Activated CD8-positive, alpha-beta memory T cell treated with anti-CD3 and anti-CD28 coated beads, Interleukin-2, amount 50 U/mL, for 48 hours (primary cell): ENCODE data around the gene PLB1.
"Not testable (repeated sequence)": the region's sequence is repeated elsewhere in the genome, so short reads cannot be mapped to it uniquely, and the experiment has no call there.

Source experiments
- DNase-seq: peaks from one replicate; pipeline ENCODE4 v3.0.0-alpha.2; 2020

Gene PLB1

DNA sequence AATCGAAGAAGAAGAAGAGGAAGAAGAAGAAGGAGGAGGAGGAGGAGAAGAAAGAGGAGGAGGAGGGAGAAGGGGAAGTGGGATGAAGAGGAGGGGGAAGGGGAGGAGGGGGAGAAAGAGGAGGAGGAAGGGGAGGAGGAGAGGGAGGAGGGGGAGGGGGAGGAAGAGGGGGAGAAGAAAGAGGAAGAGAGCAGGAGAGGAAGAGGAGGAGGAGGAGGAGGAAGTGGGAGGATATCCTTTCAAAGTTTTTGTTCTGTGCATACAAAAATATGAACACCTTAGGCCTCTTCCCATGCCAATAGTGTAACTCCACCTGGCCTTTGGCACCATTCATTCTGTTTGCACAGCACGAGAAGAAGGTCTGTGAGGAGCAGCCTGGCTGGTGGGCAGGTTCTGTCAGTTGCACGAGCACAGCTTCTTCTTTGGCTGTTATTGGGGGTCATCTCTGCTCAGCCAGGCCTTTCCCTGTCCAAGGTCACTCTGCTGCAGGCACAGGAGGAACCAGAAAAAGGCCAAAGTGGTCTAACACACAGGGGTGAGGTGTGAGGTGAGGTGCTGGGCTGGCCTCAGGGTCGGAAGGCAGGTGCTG is 25.8 kb upstream of the PLB1 start:
- DNase-seq = no peak

DNA sequence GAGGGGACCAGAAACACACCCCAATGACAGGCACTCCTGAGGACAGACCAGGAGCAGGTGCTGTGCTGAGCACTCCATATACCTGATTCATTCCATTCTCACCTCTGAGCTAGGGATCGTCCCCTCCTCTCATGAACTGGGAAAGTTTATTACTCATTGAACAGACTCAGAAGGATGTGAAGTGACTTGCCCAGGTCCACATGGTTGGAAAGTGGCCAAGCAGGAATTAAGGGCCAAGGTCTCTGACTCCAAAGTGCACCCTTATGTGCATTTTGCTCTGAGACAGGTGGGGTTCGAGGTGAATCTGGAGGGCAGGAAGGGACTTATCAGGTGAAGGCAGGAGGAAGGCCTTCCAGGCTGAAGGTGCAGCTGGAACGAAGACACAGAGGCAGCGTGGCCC is 25.1 kb upstream of the PLB1 start:
- no peak for DNase-seq

DNA sequence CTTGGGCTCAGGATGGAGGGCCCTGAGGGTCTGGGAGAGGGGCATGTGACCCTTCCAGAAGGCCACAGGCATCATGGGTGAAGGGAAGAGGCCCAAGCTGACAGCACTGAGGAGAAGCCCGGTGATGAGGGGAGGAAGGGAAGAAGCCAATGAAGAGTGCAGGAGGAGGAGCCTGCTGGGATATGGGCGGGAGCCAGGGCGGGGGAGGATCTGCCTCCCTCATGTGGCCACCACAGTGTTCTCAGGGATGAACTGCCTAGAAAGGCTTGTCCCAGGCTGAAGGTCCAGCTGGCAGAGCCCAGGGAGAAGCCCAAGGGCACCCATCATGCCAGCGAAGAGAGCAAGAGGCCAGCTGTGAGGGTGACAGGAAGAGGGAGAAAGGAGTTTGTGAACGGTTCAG is 24.6 kb upstream of the PLB1 start:
- DNase-seq = no peak

DNA sequence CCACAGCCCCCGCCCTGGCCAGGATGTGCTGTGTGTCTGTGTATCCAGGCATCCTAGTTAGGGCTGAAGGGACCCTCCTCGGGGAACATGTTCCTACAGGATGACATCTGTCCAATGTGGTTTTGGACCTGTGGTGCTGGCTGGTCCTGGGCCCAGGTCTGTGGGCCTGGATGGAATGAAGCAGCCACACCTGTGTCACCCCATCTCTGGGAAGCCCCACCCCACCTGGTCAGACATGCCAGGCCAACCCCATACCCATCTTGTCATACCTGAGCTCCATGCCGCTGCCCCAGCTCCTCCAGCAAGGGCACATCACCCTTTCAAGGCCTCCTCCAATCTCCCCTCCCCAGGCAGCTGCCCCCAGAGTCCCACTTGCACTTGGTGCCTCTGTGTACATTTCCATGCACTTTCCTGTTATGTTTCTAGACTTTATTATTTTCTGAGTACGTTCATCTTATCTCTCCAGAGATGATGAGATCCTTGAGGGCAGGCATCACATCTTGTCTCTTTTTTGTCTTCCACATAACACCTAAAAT is 24.1 kb upstream of the PLB1 start:
- DNase-seq = no peak

DNA sequence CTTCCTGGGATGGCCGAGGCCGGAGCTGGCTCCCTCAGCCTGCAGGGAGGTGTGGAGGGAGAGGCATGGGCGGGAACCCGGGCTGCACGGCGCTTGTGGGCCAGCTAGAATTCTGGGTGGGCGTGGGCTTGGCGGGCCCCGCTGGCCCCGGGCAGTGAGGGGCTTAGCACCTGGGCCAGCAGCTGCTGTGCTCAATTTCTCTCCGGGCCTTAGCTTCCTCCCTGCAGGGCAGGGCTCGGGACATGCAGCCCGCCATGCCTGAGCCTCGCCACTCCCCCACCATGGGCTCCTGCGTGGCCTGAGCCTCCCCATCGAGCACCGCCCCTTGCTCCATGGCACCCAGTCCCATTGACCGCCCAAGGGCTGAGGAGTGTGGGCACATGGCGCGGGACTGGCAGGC is 23.2 kb upstream of the PLB1 start:
- not testable (repeated sequence) for DNase-seq

DNA sequence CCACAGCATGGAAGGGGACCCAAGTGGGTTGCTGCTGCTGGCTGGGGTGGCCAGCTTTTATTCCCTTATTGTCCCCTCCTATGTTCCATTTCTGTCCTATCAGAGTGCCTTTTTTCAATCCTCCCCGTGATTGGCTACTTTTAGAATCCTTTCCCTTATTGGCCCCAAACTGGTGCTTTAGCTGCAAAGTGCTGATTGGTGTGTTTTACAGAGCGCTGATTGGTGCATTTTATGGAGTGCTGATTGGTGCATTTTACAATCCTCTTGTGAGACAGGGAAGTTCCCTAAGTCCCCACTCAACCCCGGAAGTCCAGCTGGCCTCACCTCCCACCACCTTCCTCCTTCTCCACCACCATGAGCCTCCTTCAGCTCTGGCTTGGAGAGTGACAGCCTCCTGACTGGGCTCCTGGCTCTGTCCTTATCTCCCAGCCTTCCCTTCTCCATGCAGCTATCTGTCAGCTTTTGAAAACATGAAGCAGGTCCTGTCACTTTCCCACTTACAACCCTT is 20.7 kb upstream of the PLB1 start:
- DNase-seq = no peak

DNA sequence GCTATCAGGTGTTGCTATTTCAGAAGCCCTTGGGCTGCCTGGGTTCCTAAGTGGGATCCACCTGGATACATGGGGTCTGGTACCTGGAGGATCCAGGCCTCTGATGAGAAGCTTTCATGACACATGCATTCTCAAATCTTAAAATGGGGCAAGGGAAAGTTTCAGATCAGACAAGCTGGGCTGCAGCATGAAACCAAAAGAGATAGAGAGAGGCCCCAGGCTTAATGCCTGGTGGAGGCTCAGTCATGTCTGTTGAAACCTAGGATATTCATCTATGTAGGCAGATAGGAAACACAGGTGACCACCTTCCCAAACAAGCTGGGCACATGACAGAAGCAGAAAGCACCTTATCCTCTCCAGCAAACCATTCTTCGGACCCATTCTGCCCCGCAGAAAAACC is 18.8 kb upstream of the PLB1 start:
- peak; percentile 23 for DNase-seq

DNA sequence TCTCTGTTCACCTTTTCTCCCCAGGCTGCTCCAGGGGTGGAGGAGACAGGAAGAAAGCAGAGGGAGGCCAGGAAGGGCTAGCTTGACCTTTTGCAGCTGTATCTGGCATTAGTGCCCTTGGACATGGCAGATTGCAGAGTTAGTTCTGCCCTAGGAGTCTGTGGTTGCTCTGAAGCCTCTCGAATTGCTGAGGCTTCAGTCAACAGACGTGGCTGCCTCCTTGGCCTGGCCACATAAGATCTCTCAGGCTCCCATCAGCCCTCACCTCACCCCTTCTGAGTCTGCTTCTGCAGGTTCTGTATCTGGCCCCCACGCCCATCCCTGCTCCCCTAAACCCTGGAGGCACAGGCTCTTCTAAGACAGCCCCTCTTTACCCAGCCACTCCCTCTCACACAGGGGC is 18.2 kb upstream of the PLB1 start:
- no peak for DNase-seq

DNA sequence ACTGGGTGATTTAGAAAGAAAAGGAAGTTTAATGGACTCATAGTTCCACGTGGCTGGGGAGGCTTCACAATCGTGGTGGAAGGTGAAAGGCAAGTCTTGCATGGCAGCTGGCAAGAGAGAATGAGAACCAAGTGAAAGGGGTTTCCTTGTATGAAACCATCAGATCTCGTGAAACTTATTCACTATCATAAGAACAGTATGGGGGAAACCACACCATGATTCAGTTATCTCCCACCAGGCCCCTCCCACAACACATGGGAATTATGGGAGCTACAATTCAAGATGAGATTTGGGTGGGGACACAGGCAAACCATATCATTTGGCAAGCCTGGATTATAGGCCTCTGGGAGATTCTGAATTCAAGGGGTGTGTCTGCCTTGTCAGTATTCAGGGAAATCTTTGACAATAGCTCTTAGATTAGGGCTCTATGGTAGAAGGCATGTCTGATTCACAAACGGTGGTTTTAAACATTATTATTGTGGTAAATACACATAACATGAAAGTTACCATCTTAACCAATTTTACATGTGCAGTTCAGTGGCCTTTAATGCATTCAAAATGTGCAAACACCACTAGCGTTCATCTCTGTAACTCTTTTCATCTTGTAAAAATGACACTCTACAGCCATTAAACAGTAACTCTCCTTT is 15.3 kb upstream of the PLB1 start:
- DNase-seq = peak; percentile 43

DNA sequence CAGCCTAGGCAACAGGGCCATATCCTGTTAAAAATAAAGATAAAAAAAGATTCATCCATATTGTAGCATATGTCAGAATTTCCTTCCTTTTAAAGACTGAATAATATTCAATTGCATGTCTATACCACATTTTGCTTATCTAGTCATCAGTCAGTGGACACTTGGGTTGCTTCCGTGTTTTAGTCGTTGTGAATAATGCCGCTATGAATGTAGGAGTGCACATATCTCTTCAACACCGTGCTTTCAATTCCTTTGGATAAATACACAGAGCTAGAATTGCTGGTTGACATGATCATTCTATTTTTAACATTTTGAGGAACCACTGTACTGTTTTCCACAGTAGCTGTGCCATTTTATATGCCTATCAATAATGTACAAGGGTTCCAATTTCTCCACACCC is 14.0 kb upstream of the PLB1 start:
- no peak for DNase-seq

DNA sequence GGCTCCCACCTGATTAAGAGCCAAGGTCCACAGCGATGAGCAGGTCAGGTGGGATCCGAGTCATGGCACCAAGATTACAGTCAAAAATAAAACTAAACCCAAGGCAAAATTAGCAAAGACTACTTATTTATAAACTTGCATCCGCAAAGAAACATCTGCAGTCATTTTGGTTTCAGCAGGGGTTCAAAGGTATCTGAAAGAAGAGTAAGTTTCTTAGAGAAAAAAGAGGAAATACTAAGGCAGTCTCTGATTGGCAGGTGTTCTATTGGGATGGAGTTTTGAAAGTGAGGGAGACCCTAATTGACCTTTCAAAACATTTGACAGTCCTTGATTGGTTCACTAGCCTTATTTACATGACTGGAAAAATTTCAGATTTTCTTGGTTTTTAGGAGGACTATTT is 11.0 kb upstream of the PLB1 start:
- DNase-seq = no peak

DNA sequence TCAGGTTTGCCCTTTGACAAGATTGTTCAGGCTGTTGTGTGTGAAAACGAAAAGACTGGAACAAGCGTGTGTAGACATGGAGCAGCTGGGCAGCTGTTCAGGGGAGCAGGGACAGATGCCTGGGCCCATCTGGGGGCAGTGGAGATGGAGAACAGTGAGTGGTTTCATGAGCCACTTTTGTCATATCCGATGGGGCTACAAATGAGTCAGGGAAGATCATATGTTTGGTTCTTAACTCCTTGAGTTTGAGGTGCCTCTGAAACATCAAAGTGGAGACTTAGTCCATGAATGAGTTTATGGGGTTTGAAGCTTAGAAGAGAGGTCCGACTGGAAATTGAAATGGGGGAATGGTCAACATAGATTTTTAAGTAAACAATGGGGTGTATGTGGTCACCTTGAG is 9.3 kb upstream of the PLB1 start:
- DNase-seq = peak; percentile 41

DNA sequence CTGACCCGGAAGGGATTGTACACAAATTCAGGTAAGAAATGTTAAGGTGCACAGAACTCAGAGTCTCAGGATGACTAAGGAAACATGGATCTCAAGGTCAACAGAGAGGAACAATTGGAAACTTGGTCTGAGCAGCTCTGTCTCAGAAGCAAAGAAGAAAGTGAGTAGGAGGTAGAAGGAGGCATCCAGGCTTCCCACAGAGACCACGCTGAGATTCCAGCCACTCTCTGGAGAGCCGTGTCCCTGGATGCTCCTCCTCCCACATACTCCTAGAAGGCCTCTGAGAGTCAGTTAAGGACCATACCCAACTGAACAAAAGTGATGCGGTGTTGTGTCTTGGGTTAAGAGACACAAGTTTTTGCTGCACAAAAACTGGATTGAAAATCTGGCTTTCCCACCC is 8.6 kb upstream of the PLB1 start:
- DNase-seq = peak; percentile 23

DNA sequence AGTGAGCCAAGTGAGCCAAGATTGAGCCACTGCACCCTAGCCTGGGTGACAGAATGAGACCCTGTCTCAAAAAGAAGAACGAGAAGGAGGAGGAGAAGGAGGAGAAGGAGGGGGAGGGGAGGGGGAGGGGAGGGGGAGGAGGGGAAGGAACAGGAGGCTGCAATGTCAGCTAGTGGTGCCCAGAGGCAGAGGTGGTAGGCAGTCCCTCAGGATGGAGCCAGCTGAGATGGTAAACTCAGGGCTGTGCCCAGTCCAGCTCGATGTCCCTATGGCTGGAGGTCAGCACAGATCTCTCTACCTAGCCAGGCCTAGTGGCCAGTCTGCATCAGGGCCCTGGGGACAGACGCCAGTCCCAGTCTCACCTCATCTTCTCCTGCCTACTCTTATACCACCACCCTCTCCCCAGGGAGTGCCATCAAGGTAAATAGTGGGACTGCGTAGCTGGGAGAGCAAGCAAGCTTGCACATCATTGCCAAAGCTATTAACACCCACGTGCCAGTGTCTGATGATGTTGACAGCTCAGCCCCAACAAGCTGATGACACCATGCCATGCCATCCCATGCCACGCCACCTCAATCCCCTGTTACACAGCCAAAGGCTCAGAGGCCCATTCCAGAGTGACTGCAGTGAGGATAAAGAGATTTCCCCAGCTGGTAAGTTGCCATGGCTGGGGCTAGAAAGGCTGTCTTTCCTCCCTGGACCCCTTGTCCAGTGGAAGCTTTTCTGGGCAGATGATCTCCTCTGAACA is 7.6 kb upstream of the PLB1 start:
- DNase-seq = no peak

DNA sequence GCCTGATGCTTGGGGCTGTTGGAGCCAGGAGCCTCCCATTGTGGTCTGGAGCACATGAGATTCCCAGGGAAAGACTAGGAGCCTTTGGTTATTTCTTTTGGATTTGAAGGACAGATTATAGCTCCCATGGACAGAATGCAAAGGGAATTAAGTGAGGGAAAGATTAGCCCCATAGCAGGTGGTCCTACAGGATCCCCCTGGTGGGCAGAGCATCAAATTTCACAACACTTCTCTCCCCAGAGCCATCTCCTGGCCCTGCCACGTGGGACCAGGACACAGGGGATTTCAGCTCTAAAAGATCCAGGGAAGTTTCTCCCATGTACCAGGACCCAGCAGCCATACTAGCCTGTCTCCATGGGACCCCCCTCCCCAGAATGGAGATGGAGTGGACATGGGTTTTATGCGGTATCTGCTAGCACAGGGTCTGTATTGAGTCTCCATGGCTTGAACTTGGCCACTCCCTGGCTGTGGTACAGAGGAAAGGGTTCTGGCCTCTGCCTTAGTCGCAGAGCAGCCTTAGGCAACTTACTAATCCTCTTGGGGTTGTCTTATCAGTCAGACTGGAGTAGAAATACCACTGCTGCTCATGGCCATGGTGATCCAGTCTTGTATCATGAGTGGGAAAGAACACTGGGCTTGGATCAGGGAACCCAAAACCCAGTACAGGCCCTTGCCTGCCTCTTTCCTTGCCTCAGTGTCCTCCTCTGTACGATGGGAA is 6.8 kb upstream of the PLB1 start:
- DNase-seq = no peak

DNA sequence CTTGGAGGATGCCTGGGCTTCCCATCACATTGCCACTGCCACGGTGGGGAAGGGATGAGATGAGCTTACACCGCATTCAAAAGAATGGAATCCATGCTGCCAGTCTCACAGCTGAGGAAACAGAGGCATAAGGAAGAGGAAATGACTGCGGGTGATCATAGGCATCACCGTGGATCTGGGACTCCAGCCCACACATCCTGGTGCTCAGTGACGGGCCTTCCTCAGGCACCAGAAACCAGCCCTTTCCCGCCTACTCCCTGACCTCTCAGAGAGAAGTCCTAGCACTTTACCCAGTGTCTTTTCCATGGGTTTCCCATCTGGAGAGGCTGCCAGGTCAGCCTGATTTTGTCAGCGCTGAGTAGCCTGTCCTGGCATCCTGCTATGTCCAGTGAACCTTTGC is 5.3 kb upstream of the PLB1 start:
- no peak for DNase-seq

DNA sequence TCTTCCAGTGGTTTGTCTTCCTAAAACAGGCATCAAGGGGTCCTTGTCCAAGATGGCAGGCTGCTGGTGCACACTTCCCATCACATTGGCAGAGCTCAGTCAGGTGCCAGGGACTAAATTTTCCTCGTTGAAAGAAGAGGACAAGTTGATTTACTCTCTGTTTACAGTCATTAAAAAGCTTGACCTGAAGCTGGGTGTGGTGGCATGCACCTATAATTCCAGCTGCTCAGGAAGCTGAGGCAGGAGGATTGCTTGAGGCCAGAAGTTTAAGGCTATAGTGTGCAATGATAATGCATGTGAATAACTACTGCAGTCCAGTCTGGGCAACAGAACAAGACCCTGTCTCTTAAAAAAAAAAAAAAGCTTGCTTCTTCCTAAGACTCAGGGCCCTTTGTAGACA is 3.6 kb upstream of the PLB1 start:
- no peak for DNase-seq

DNA sequence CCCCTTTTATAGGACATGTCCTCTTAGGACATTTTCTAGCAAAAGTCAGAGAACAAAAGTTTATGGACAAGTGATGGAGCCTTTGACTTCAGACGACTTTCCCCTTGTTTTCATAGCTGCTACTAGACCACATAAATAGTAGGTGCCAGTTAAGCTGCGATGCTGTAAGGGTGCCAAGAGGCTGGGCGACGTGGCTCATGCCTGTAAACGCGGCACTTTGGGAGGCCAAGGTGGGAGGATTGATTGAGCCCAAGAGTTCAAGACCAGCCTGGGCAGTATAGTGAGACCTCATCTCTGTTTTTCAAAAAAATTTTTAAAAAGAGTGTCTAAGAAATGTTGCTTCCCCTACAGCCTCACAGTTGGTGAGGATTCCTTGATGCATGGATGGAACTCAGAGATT is 2.2 kb upstream of the PLB1 start:
- no peak for DNase-seq

DNA sequence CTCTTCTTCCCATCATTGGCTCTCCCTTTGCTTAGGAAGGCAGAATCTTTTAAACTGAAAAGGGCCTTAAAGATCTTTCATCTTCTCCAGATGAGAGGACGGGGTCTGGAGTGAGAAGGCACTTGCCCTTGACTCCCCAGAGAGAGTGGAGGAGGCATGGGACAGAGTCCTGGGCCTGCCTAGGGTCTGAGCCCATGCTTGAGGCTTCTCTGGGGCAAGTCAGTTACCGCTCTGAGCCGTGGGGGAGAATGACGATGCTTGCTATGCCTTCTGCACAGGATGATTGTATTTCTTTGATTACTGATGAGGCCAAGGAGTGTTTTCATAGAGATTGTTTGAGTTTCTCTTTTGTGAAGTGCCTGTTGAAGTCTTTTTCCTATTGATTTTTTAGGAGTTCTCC is 921 bp downstream of the PLB1 start:
- no peak for DNase-seq

DNA sequence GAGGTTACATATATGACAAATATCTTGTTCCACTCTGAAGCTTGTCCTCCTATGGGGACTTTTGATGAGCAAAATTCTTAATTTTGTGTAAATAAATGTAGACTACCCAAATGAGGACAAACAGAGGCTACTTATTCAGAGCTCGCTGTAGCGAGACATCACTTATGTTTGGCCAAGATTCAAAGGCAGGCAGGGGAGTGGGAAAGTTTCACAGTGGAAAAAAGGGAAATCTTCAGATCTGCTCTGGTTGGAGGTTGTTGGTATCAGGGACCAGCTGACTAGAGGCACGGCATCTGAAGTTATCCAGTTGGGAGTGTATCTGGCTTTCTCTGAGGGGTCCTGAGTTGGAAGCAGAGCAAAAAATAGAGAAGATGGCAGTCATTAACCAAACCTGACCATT is 1.3 kb downstream of the PLB1 start:
- no peak for DNase-seq

DNA sequence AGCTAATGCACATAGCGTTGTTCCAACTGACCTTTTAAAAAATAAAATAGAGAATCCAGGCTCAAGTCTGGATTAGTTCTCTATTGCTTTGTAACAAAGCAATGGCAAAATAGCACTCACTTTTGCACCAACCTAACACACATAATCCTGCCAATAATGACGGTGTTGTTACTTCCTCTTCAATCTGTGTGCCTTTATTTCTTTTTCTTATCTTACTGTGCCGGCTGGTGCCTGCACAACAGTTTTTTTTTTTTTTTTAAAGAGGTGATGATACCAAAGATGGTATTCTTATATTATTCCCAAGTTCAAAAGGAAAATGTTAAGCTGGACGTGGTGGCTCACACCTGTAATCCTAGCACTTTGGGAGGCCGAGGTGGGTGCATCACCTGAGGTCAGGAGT is 3.4 kb downstream of the PLB1 start:
- DNase-seq = no peak

DNA sequence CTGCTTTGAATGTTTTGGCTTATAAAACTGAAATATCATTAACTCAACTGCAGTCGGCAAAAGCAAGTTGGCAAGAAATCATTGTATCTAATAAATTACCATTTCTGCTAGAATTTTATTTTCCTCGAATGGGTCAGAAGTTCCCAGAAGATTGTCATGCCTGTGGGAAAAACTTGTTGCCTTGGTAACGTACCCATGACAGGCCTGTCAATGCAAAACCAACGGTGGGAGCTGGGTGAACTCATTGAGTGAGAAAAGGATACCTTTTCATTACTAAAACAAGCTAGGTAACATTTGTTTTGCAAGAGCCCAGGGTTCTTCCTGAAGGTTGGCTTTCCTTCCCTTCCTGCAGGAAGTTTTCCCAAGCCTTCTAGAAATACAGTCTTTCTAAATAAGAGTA is 9.5 kb downstream of the PLB1 start:
- DNase-seq = no peak

DNA sequence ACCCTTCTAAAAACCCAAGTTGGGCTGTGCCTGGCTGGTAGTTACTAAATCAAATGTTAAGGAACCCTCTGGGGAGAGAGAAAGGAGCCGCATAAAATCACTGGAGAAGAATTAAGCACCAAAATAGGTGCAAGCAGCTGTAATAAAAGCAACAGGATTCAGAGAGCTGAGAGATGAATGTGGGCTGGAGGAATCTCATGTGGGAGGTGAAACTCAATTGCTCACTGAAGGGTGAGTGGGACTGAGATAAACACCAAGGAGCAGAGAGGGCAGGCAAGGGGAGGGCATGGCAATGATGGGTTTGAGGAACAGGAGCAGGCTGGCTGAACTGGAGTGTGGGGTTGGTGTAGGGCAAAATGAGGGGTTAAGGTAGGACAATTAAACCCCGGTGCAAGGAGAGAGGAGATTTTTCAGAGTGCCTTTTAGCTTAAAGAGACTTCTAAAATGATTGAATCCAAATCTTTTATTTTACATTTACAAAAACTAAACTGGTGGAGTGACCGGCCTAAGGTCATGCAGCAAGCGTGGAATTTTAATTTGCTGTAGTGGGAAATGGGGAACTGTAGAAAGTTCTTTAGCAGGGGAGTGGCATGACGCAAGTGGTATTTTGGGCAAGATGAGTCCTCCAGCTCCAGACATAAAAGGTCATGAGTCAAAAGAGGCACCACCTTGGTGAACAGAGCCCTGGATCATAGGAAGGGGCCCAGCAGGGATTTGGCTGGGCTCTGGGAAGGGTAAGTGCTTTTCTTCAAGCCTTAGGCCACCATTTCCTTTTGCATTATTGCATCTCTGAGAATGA is 10.5 kb downstream of the PLB1 start:
- no peak for DNase-seq
